Heart left ventricle (tissue), 13 donors: ENCODE measurements around the gene NEMP1.

ENCODE experiments used
- POLR2A ChIP-seq, 2 donors: fragments of 450-650 bp; IDR thresholded peaks; one replicate each; pipeline ENCODE4 v1.6.1; 2017; ENCODE audit warnings: antibody characterized with exemption in 2 of 2, mild to moderate bottlenecking in 2 of 2, moderate library complexity in 2 of 2
- TF ChIP-seq, protein P1 (sequence below), 12 donors: fragments of 200-600 bp; sonication (generic) in 4 of 12; IDR thresholded peaks; one replicate each; pipeline versions ENCODE4 v1.5.0 to v1.8.0; 2018 to 2022; ENCODE audit warnings: antibody characterized with exemption in 12 of 12, mild to moderate bottlenecking in 5 of 12
- donor health status: ischemic (EF 13 %, LVEDD 7.1; RV severe dilation, severe dysfunction).
- donor health status: DM: no; HTN: yes; CAD: no.
- donor health status: DM: no; HTN: no; CAD: no.
- donor health status: ischemic (EF 25% LVEDD 6.9; RV normal size, moderate dysfunction).
- donor health status: ischemic (EF 25% LVEDD 5.7; RV mildly dilated, moderate dysfunction).
- donor health status: ischemic (EF 35%, LVEDD 5.7; RV mildly dilated, moderate dysfunction).
- donor health status: nonischemic (EF 11% LVEDD 7.7; RV severe dilation, severe dysfunction).
- donor health status: DM: yes; HTN: yes; CAD: no.
- donor health status: PGD.
- donor health status: ischemic (EF 29% LVEDD 5.4; RV normal size, mild dysfunction).
- donor health status: nonischemic (EF 23%, LVEDD 6.1; RV moderate dilation, normal function).

DNA sequence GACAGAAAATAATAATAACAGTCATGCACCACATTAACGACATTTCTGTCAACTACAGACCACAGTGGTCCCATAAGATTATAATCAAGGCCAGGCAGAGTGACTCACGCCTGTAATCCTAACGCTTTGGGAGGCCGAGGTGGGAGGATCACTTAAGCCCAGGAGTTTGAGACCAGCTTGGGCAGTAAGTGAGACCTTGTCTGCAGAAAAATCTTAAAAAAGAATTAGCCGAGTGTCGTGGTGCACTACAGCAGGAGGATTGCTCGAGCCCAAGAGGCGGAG, 18.9 kb upstream of the NEMP1 start:
- TF ChIP-seq, protein P1, sequence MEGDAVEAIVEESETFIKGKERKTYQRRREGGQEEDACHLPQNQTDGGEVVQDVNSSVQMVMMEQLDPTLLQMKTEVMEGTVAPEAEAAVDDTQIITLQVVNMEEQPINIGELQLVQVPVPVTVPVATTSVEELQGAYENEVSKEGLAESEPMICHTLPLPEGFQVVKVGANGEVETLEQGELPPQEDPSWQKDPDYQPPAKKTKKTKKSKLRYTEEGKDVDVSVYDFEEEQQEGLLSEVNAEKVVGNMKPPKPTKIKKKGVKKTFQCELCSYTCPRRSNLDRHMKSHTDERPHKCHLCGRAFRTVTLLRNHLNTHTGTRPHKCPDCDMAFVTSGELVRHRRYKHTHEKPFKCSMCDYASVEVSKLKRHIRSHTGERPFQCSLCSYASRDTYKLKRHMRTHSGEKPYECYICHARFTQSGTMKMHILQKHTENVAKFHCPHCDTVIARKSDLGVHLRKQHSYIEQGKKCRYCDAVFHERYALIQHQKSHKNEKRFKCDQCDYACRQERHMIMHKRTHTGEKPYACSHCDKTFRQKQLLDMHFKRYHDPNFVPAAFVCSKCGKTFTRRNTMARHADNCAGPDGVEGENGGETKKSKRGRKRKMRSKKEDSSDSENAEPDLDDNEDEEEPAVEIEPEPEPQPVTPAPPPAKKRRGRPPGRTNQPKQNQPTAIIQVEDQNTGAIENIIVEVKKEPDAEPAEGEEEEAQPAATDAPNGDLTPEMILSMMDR (IDR thresholded peaks at IDR 0.05): no peak
- no peak for TF ChIP-seq POLR2A (IDR thresholded peaks at IDR 0.05)
